ENCODE measurements around the gene RMC1. TPM values are rescaled to one million over a fixed set of nuclear protein-coding genes. Genes with fewer than 3 reads are reported as not detected.

RMC1 gene
- total RNA-seq, 1 donor from 2014 or later, result 26.8 TPM

DNA sequence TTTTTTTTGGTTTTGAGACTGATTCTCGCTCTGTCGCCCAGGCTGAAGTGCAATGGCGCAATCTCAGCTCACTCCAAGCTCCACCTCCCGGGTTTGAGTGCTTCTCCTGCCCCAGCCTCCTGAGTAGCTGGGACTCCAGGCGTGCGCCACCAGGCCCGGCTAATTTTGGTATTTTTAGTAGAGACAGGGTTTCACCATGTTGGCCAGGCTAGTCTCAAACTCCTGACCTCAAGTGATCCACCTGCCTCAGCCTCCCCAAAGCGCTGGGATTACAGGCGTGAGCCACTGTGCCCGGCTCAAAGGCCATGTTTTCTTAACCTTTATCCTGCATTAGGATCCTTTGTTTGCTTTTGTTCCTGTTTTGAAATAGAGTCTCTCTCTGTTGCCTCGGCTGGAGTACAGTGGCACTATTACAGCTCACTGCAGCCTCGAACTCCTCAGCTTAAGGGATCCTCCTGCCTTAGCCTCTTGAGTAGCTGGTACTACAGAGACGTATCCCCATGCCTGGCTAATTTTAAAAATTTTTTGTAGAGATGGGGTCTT lies 42.0 kb downstream of the RMC1 start:
- H3K4me1 Mint-ChIP-seq (ENCODE audit: low read depth), result peaks cover 5% of the 10 kb centered on the region
- no peak overlapping the region for H3K27ac Mint-ChIP-seq (ENCODE audit: unreplicated experiment)
- no peak for DNase-seq (ENCODE audit: low spot score)
- H3K4me3 Mint-ChIP-seq (ENCODE audit: unreplicated experiment), result no peak overlapping the region
- H3K27me3 Mint-ChIP-seq (ENCODE audit: low read depth), result no peaks in the 10 kb centered on the region
- TF ChIP-seq, protein P1, sequence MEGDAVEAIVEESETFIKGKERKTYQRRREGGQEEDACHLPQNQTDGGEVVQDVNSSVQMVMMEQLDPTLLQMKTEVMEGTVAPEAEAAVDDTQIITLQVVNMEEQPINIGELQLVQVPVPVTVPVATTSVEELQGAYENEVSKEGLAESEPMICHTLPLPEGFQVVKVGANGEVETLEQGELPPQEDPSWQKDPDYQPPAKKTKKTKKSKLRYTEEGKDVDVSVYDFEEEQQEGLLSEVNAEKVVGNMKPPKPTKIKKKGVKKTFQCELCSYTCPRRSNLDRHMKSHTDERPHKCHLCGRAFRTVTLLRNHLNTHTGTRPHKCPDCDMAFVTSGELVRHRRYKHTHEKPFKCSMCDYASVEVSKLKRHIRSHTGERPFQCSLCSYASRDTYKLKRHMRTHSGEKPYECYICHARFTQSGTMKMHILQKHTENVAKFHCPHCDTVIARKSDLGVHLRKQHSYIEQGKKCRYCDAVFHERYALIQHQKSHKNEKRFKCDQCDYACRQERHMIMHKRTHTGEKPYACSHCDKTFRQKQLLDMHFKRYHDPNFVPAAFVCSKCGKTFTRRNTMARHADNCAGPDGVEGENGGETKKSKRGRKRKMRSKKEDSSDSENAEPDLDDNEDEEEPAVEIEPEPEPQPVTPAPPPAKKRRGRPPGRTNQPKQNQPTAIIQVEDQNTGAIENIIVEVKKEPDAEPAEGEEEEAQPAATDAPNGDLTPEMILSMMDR (IDR thresholded peaks at IDR 0.05), result no peak
- H3K36me3 Mint-ChIP-seq (ENCODE audit: low read depth), result peaks cover 34% of the 10 kb centered on the region
- H3K9me3 Mint-ChIP-seq (ENCODE audit: low read depth), result no peaks in the 10 kb centered on the region

DNA sequence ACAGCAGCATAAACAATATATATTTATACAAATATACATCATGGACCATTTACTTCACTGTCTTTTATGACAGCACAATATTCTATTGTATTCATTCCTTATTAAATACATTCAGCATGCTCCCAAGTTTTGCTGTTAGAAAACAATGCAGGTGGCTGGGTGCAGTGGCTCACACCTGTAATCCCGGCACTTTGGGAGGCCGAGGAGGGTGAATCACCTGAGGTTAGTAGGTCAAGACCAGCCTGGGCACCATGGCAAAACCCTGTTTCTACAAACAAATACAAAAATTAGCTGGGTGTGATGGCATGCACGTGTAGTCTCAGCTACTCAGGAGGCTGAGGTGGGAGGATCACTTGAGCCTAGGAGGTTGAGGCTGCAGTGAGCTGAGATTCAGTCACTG lies 44.0 kb downstream of the RMC1 start:
- Mint-ChIP-seq H3K36me3 (ENCODE audit: low read depth) (peaks cover 33% of the 10 kb centered on the region), H3K4me1 (ENCODE audit: low read depth) (peaks cover 5% of the 10 kb centered on the region), H3K27me3 (ENCODE audit: low read depth) (no peaks in the 10 kb centered on the region), H3K4me3 (ENCODE audit: unreplicated experiment) (no peak overlapping the region), H3K9me3 (ENCODE audit: low read depth) (no peaks in the 10 kb centered on the region), H3K27ac (ENCODE audit: unreplicated experiment) (peak overlapping the region; percentile 15)
- DNase-seq (ENCODE audit: low spot score), result no peak
- TF ChIP-seq, protein P1 (IDR thresholded peaks at IDR 0.05), result no peak

DNA sequence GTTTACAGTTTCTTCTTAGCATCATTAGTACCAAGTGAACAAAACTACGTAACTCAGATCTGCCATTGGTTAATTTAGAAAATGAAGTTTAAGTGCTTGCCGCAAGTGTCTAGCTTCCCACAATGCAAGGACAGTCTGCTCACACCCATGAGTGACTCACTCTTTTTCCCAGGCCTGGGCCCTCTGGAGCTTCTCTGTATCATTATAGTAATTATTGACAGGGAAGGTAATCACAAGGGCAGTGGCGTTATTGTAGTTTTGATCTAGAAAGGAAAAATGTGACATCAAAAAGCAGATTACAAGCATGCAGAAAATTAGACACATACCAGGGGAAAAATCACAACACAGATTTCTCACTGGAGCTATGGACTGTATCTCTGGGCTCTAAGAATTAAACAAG lies 44.5 kb downstream of the RMC1 start:
- H3K4me1 Mint-ChIP-seq (ENCODE audit: low read depth), result peaks cover 5% of the 10 kb centered on the region
- TF ChIP-seq, protein P1 (IDR thresholded peaks at IDR 0.05), result no peak
- DNase-seq (ENCODE audit: low spot score), result no peak
- H3K9me3 Mint-ChIP-seq (ENCODE audit: low read depth), result no peaks in the 10 kb centered on the region
- no peaks in the 10 kb centered on the region for H3K27me3 Mint-ChIP-seq (ENCODE audit: low read depth)
- H3K27ac Mint-ChIP-seq (ENCODE audit: unreplicated experiment), result peak overlapping the region; percentile 15
- no peak overlapping the region for H3K4me3 Mint-ChIP-seq (ENCODE audit: unreplicated experiment)
- H3K36me3 Mint-ChIP-seq (ENCODE audit: low read depth), result peaks cover 31% of the 10 kb centered on the region

DNA sequence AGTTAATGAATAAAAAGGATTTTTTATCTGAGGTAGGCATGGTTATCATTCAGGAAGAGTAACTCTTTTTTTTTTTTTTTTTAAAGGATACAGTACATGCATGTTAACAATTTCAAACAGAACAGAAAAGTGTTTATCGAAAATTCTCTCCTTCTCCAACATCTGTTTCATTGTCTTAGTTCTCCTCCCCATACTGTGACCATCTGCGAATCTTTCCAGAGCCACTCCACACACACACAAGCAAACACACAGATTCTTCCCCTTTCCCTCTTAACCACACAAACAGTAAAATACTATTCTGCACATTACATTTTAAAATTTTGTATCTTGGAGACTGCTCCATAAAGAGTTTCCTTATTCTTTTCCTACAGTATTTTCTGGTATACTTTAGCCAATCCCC lies 45.0 kb downstream of the RMC1 start:
- peaks cover 32% of the 10 kb centered on the region for H3K36me3 Mint-ChIP-seq (ENCODE audit: low read depth)
- H3K4me1 Mint-ChIP-seq (ENCODE audit: low read depth), result peaks cover 5% of the 10 kb centered on the region
- TF ChIP-seq, protein P1 (IDR thresholded peaks at IDR 0.05), result no peak
- no peaks in the 10 kb centered on the region for H3K27me3 Mint-ChIP-seq (ENCODE audit: low read depth)
- H3K9me3 Mint-ChIP-seq (ENCODE audit: low read depth), result no peaks in the 10 kb centered on the region
- no peak overlapping the region for H3K4me3 Mint-ChIP-seq (ENCODE audit: unreplicated experiment)
- no peak for DNase-seq (ENCODE audit: low spot score)
- peak overlapping the region; percentile 57 for H3K27ac Mint-ChIP-seq (ENCODE audit: unreplicated experiment)

DNA sequence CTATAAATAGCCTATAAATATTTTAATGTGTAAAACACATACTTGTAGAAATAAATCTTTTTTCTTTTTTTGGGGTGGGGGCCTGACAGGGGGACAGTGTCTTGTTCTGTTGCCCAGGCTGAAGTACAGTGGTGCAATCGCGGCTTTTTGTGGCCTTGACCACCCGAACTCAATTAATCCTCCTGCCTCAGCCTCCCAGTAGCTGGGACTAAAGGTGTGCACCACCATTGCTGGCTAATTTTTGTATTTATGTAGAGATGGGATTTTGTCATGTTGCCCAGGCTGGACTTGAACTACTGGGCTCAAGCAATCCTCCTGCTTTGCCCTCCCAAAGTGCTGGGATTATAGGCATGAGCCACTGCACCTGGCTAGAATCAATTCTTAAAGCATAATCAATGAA lies 45.4 kb downstream of the RMC1 start:
- no peaks in the 10 kb centered on the region for H3K27me3 Mint-ChIP-seq (ENCODE audit: low read depth)
- no peaks in the 10 kb centered on the region for H3K9me3 Mint-ChIP-seq (ENCODE audit: low read depth)
- peaks cover 5% of the 10 kb centered on the region for H3K4me1 Mint-ChIP-seq (ENCODE audit: low read depth)
- H3K36me3 Mint-ChIP-seq (ENCODE audit: low read depth), result peaks cover 30% of the 10 kb centered on the region
- TF ChIP-seq, protein P1 (IDR thresholded peaks at IDR 0.05), result no peak
- H3K4me3 Mint-ChIP-seq (ENCODE audit: unreplicated experiment), result no peak overlapping the region
- DNase-seq (ENCODE audit: low spot score), result no peak
- no peak overlapping the region for H3K27ac Mint-ChIP-seq (ENCODE audit: unreplicated experiment)

Measured in chondrocyte (in vitro differentiated cells).